Ishikawa (cell line): ENCODE data around the gene MCM6.

Source experiments
- CEBPB ChIP-seq: IDR thresholded peaks from 2 replicates; pipeline ENCODE4 v1.6.1; 2012
- CREB1 ChIP-seq: IDR thresholded peaks from 2 replicates; pipeline ENCODE4 v1.6.1; 2012; ENCODE audit warnings: low read depth
- EGR1 ChIP-seq: IDR thresholded peaks from 2 replicates; pipeline ENCODE4 v1.6.1; 2012
- EP300 ChIP-seq: IDR thresholded peaks from 2 replicates; pipeline ENCODE4 v1.6.1; 2012; ENCODE audit warnings: borderline replicate concordance
- FOXM1 ChIP-seq: IDR thresholded peaks from 2 replicates; pipeline ENCODE4 v1.6.1; 2012; ENCODE audit warnings: low read depth, borderline replicate concordance
- MAX ChIP-seq: IDR thresholded peaks from 2 replicates; pipeline ENCODE4 v1.6.1; 2012
- NFIC ChIP-seq: IDR thresholded peaks from 2 replicates; pipeline ENCODE4 v1.6.1; 2012
- RAD21 ChIP-seq: IDR thresholded peaks from 2 replicates; pipeline ENCODE4 v1.6.1; 2012; ENCODE audit warnings: low read depth
- TAF1 ChIP-seq: IDR thresholded peaks from 2 replicates; pipeline ENCODE4 v1.6.1; 2012; ENCODE audit warnings: low read depth, mild to moderate bottlenecking
- TCF12 ChIP-seq: IDR thresholded peaks from 2 replicates; pipeline ENCODE4 v1.6.1; 2012; ENCODE audit warnings: low read depth
- TEAD4 ChIP-seq: IDR thresholded peaks from 2 replicates; pipeline ENCODE4 v1.6.1; 2012
- YY1 ChIP-seq: IDR thresholded peaks from 2 replicates; pipeline ENCODE4 v1.6.1; 2012; ENCODE audit warnings: low read depth
- ZBTB7A ChIP-seq: IDR thresholded peaks from 2 replicates; pipeline ENCODE4 v1.6.1; 2012; ENCODE audit warnings: low read depth
- TF ChIP-seq, protein P1 (sequence below): IDR thresholded peaks from 2 replicates; pipeline ENCODE4 v1.6.1; 2012; ENCODE audit warnings: low read depth, mild to moderate bottlenecking
- TF ChIP-seq, protein P2 (sequence below): IDR thresholded peaks from 2 replicates; pipeline ENCODE4 v1.6.1; 2012

Gene MCM6

GRCh38 chr2:135817951-135818350, 58.3 kb downstream of the MCM6 start:
- TF ChIP-seq TEAD4 (no peak), RAD21 (no peak), ZBTB7A (no peak), TAF1 (no peak), YY1 (no peak), FOXM1 (no peak), NFIC (no peak), EP300 (no peak), CREB1 (no peak), EGR1 (no peak), MAX (no peak), TCF12 (no peak), CEBPB (no peak)
- TF ChIP-seq, protein P1, sequence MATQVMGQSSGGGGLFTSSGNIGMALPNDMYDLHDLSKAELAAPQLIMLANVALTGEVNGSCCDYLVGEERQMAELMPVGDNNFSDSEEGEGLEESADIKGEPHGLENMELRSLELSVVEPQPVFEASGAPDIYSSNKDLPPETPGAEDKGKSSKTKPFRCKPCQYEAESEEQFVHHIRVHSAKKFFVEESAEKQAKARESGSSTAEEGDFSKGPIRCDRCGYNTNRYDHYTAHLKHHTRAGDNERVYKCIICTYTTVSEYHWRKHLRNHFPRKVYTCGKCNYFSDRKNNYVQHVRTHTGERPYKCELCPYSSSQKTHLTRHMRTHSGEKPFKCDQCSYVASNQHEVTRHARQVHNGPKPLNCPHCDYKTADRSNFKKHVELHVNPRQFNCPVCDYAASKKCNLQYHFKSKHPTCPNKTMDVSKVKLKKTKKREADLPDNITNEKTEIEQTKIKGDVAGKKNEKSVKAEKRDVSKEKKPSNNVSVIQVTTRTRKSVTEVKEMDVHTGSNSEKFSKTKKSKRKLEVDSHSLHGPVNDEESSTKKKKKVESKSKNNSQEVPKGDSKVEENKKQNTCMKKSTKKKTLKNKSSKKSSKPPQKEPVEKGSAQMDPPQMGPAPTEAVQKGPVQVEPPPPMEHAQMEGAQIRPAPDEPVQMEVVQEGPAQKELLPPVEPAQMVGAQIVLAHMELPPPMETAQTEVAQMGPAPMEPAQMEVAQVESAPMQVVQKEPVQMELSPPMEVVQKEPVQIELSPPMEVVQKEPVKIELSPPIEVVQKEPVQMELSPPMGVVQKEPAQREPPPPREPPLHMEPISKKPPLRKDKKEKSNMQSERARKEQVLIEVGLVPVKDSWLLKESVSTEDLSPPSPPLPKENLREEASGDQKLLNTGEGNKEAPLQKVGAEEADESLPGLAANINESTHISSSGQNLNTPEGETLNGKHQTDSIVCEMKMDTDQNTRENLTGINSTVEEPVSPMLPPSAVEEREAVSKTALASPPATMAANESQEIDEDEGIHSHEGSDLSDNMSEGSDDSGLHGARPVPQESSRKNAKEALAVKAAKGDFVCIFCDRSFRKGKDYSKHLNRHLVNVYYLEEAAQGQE: no peak
- TF ChIP-seq, protein P2, sequence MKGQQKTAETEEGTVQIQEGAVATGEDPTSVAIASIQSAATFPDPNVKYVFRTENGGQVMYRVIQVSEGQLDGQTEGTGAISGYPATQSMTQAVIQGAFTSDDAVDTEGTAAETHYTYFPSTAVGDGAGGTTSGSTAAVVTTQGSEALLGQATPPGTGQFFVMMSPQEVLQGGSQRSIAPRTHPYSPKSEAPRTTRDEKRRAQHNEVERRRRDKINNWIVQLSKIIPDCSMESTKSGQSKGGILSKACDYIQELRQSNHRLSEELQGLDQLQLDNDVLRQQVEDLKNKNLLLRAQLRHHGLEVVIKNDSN: no peak

GRCh38 chr2:135817466-135817865, 58.8 kb downstream of the MCM6 start:
- no peak for TF ChIP-seq EGR1
- TF ChIP-seq CEBPB: no peak
- TF ChIP-seq CREB1: no peak
- TF ChIP-seq, protein P2: no peak
- TF ChIP-seq FOXM1: no peak
- no peak for TF ChIP-seq TCF12
- no peak for TF ChIP-seq TAF1

DNA sequence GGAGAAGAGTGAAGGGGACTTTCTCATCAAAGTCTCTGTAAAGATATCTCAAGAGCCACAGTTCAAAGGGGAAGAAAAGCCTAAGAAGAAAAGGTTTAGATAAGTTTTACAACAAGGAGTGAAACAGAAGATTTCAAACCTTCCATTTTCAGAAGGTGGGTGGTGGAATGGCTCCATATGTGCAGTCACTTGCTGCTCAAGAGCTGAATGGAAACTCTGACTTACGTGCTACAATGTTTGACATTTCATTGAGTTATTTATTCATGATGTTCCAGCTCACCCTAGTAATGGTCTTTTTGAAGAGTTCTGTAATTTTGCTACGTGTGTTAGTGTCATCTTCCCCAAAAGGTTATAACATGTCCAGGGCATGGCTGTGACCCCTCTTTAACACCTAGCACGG, 61.0 kb downstream of the MCM6 start:
- TF ChIP-seq EP300 (no peak), CREB1 (no peak), CEBPB (no peak), ZBTB7A (no peak), YY1 (no peak), MAX (no peak), NFIC (no peak), TAF1 (no peak), FOXM1 (no peak), TCF12 (no peak), EGR1 (no peak), RAD21 (no peak), TEAD4 (no peak)
- TF ChIP-seq, protein P2: no peak
- TF ChIP-seq, protein P1: no peak

DNA sequence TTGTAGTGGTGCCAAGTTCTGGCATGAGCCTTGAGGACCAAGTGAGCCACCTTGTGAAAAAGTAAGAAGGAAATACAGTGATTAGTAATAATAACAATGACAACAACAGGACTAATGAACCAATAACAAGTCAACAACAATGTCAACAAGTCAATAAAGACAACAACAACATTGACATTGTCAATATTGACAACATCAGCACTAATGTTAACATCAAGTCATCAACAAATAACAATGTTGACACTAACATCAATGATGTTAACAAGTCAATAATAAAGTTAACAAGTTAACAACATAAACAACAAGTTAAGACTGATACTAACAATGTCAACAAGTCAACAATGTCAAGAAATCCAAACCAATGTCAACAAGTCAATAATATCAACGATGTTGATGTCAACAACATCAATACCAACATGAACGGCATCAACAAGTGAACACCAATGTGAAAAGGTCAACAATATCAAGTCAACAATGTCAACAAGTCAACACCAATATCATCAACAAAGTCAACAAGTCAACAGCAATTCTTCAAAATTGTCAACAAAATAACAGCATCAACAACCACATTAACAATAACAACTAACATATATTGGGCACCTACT, 63.2 kb downstream of the MCM6 start:
- TF ChIP-seq ZBTB7A: no peak
- TF ChIP-seq, protein P1: no peak
- no peak for TF ChIP-seq MAX
- TF ChIP-seq NFIC: no peak
- no peak for TF ChIP-seq TAF1
- no peak for TF ChIP-seq RAD21
- no peak for TF ChIP-seq CEBPB
- no peak for TF ChIP-seq FOXM1
- no peak for TF ChIP-seq YY1
- no peak for TF ChIP-seq TEAD4
- no peak for TF ChIP-seq EGR1
- no peak for TF ChIP-seq TCF12
